HEK293 (cell line): Measurements from ENCODE around the gene PVALEF.

ENCODE experiments used
- CTCF ChIA-PET: fragments of 350-600 bp; formaldehyde crosslinking; extraction: SDS; loops from one replicate; lab custom pipeline; 2021; ENCODE audit warnings: antibody characterized with exemption; lab: Yijun Ruan, JAX
- POLR2A ChIA-PET: fragments of 300-600 bp; formaldehyde crosslinking; extraction: SDS; loops from one replicate; lab custom pipeline; 2020; ENCODE audit warnings: antibody characterized with exemption, inconsistent platforms; lab: Yijun Ruan, JAX
- H3K27ac ChIP-seq: fragments of 200-500 bp; sonication (Bioruptor generic); 2 replicates; pipeline ENCODE4 v1.5.1; 2014; ENCODE audit warnings: low read depth, low read length, control low read depth, inconsistent platforms; ENCODE audit errors: extremely low read depth
- H3K36me3 ChIP-seq, 2 experiments: fragments of 200-500 bp in 1 of 2; sonication (Bioruptor generic) in 1 of 2; 1 replicate in 1 of 2; 2 replicates in 1 of 2; pipeline ENCODE4 v1.5.1; 2014 to 2017; ENCODE audit warnings: inconsistent platforms in 2 of 2, low read length in 2 of 2; ENCODE audit not compliant: control insufficient read depth in 2 of 2, insufficient read depth in 1 of 2
- H3K4me1 ChIP-seq: fragments of 200-500 bp; sonication (Bioruptor generic); 2 replicates; pipeline ENCODE4 v1.5.1; 2014; ENCODE audit warnings: mild to moderate bottlenecking, low read length, inconsistent platforms; ENCODE audit not compliant: control insufficient read depth, insufficient read depth
- H3K4me3 ChIP-seq: 2 replicates; pipeline ENCODE4 v1.5.1; 2011; ENCODE audit warnings: low read depth, mild to moderate bottlenecking, control low read depth, low read length, moderate library complexity
- H3K9me3 ChIP-seq: fragments of 200-500 bp; sonication (Bioruptor generic); 2 replicates; pipeline ENCODE4 v1.5.1; 2014; ENCODE audit warnings: low read depth, low read length, inconsistent platforms; ENCODE audit not compliant: control insufficient read depth, insufficient read depth
- AEBP2 ChIP-seq: fragments of 450-650 bp; formaldehyde crosslinking; IDR thresholded peaks from 2 replicates; pipeline ENCODE4 v1.5.1; 2016; ENCODE audit warnings: missing biosample characterization, missing genetic modification characterization, borderline replicate concordance
- EGR2 ChIP-seq: fragments of 450-650 bp; formaldehyde crosslinking; IDR thresholded peaks from 2 replicates; pipeline ENCODE4 v1.5.1; 2016; ENCODE audit warnings: low read depth, missing biosample characterization, missing genetic modification characterization
- GLI2 ChIP-seq: fragments of 450-650 bp; formaldehyde crosslinking; IDR thresholded peaks from 2 replicates; pipeline ENCODE4; 2017; ENCODE audit warnings: missing biosample characterization, missing genetic modification characterization, low read depth, borderline replicate concordance
- KLF1 ChIP-seq: fragments of 450-650 bp; formaldehyde crosslinking; IDR thresholded peaks from 2 replicates; pipeline ENCODE4 v1.5.1; 2016; ENCODE audit warnings: missing biosample characterization, missing genetic modification characterization
- PRDM1 ChIP-seq: fragments of 450-650 bp; formaldehyde crosslinking; IDR thresholded peaks from 2 replicates; pipeline ENCODE4; 2016; ENCODE audit warnings: missing biosample characterization, missing genetic modification characterization
- TSHZ1 ChIP-seq: fragments of 450-650 bp; formaldehyde crosslinking; IDR thresholded peaks from 2 replicates; pipeline ENCODE4 v1.5.1; 2016; ENCODE audit warnings: missing biosample characterization, missing genetic modification characterization, borderline replicate concordance
- WT1 ChIP-seq: fragments of 450-650 bp; formaldehyde crosslinking; IDR thresholded peaks from 2 replicates; pipeline ENCODE4 v1.5.1; 2016; ENCODE audit warnings: missing biosample characterization, missing genetic modification characterization
- ZBTB6 ChIP-seq: fragments of 450-650 bp; formaldehyde crosslinking; IDR thresholded peaks from 2 replicates; pipeline ENCODE4 v1.5.1; 2017; ENCODE audit warnings: missing biosample characterization, missing genetic modification characterization
- ZEB2 ChIP-seq: fragments of 450-650 bp; formaldehyde crosslinking; IDR thresholded peaks from 2 replicates; pipeline ENCODE4 v1.5.1; 2016; ENCODE audit warnings: missing biosample characterization, missing genetic modification characterization
- ZFHX2 ChIP-seq: fragments of 450-650 bp; formaldehyde crosslinking; conservative IDR thresholded peaks from 2 replicates; pipeline ENCODE4 v1.5.1; 2016; ENCODE audit warnings: missing biosample characterization, missing genetic modification characterization
- ZNF155 ChIP-seq: fragments of 450-650 bp; formaldehyde crosslinking; IDR thresholded peaks from 2 replicates; pipeline ENCODE4 v1.5.1; 2016; ENCODE audit warnings: missing biosample characterization, missing genetic modification characterization
- ZNF280D ChIP-seq: fragments of 450-650 bp; formaldehyde crosslinking; IDR thresholded peaks from 2 replicates; pipeline ENCODE4 v1.5.1; 2016; ENCODE audit warnings: missing biosample characterization, missing genetic modification characterization
- ZNF292 ChIP-seq: fragments of 450-650 bp; formaldehyde crosslinking; IDR thresholded peaks from 2 replicates; pipeline ENCODE4 v1.5.1; 2016; ENCODE audit warnings: low read depth, missing biosample characterization, missing genetic modification characterization, borderline replicate concordance
- ZNF362 ChIP-seq: fragments of 450-650 bp; formaldehyde crosslinking; IDR thresholded peaks from 2 replicates; pipeline ENCODE4 v1.5.1; 2016; ENCODE audit warnings: missing biosample characterization, missing genetic modification characterization
- ZNF398 ChIP-seq: fragments of 450-650 bp; formaldehyde crosslinking; IDR thresholded peaks from 2 replicates; pipeline ENCODE4 v1.5.1; 2017; ENCODE audit warnings: missing biosample characterization, missing genetic modification characterization
- ZNF426 ChIP-seq: fragments of 450-650 bp; formaldehyde crosslinking; IDR thresholded peaks from 2 replicates; pipeline ENCODE4 v1.5.1; 2017; ENCODE audit warnings: missing biosample characterization, missing genetic modification characterization, mild to moderate bottlenecking, inconsistent platforms, moderate library complexity
- ZNF830 ChIP-seq: fragments of 450-650 bp; IDR thresholded peaks from 2 replicates; pipeline ENCODE4 v1.5.0; 2018; ENCODE audit warnings: missing biosample characterization, missing genetic modification characterization, low read depth, mild to moderate bottlenecking, moderate library complexity
- ZSCAN5A ChIP-seq: fragments of 450-650 bp; formaldehyde crosslinking; IDR thresholded peaks from 2 replicates; pipeline ENCODE4 v1.5.1; 2016; ENCODE audit warnings: missing biosample characterization, missing genetic modification characterization

PVALEF gene

GRCh38 chr17:81210868-81211267 is 45.6 kb downstream of the PVALEF start:
- Histone ChIP-seq H3K36me3 (peaks cover 9 to 32% of the 10 kb centered on the region in 2 experiments; a peak in 2 of 3 replicates), H3K9me3 (no peaks in the 10 kb centered on the region), H3K27ac (no peak overlapping the region), H3K4me1 (no peaks in the 10 kb centered on the region), H3K4me3 (no peak overlapping the region)
- CTCF ChIA-PET, result interaction anchor here (0.9 to 1.0 kb wide), 2 partner anchors 11 to 14 kb away, joined by 3 read pairs; no protein-coding TSS in a partner anchor
- POLR2A ChIA-PET, result interaction anchor here (0.7 to 1.5 kb wide), 2 partner anchors 12 to 130 kb away, joined by 4 read pairs; partner anchors contain the start of gene CEP131
- TF ChIP-seq ZSCAN5A (tag by site-specific recombination) (no peak), ZBTB6 (no peak), ZEB2 (no peak), TSHZ1 (tag by site-specific recombination) (no peak), ZNF398 (tag by site-specific recombination) (no peak), KLF1 (tag by site-specific recombination) (no peak), ZNF362 (tag by site-specific recombination) (no peak), ZFHX2 (peak; percentile 82), EGR2 (peak; percentile 77), ZNF292 (tag by site-specific recombination) (no peak), ZNF830 (no peak), AEBP2 (no peak), ZNF155 (tag by site-specific recombination) (no peak)

- CTCF ChIA-PET, result no interaction called here
- TF ChIP-seq WT1 (no peak), GLI2 (tag by site-specific recombination) (no peak), PRDM1 (tag by site-specific recombination) (no peak), ZNF426 (tag by site-specific recombination) (no peak), ZNF280D (tag by site-specific recombination) (no peak)
Measured at GRCh38 chr17:81212365-81212764, 47.1 kb downstream of the PVALEF start.

More at GRCh38 chr17:81212365-81212764, 47.1 kb downstream of the PVALEF start:
- H3K9me3 ChIP-seq, result no peaks in the 10 kb centered on the region
- H3K4me1 ChIP-seq, result no peaks in the 10 kb centered on the region
- POLR2A ChIA-PET, result no interaction called here
- H3K4me3 ChIP-seq, result no peak overlapping the region
- H3K27ac ChIP-seq, result no peak overlapping the region
- H3K36me3 ChIP-seq, result peaks cover 7 to 33% of the 10 kb centered on the region in 2 experiments; a peak in 2 of 3 replicates
